Measurements from ENCODE around the gene GPC6.

GPC6 gene

DNA sequence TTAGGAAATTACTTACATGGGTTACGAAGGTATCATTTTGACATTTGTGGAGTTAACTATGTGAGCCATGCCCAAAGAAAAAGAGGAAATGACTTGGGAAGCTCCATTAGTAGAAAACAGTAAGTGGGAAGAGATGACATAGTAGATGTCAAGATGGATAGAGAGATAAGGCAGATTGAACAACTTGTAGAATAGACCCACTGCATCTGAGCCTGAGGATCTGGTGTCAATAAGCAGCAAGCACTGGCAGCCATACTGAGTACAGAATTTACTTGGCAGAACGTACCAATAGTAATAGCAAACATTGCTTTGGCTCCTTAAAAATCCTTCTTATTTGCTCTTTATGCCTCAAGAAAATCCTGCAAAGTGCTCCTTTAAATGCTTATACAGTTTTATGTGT lies 203.8 kb downstream of the GPC6 start:
- no peak for TF ChIP-seq EZH2phosphoT487 (IDR thresholded peaks at IDR 0.05; ENCODE audit: low read length)
- TF ChIP-seq, protein P1, sequence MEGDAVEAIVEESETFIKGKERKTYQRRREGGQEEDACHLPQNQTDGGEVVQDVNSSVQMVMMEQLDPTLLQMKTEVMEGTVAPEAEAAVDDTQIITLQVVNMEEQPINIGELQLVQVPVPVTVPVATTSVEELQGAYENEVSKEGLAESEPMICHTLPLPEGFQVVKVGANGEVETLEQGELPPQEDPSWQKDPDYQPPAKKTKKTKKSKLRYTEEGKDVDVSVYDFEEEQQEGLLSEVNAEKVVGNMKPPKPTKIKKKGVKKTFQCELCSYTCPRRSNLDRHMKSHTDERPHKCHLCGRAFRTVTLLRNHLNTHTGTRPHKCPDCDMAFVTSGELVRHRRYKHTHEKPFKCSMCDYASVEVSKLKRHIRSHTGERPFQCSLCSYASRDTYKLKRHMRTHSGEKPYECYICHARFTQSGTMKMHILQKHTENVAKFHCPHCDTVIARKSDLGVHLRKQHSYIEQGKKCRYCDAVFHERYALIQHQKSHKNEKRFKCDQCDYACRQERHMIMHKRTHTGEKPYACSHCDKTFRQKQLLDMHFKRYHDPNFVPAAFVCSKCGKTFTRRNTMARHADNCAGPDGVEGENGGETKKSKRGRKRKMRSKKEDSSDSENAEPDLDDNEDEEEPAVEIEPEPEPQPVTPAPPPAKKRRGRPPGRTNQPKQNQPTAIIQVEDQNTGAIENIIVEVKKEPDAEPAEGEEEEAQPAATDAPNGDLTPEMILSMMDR (IDR thresholded peaks at IDR 0.05; ENCODE audit: low read length) = no peak
- no peak for TF ChIP-seq EZH2 (optimal IDR thresholded peaks at IDR 0.05; ENCODE audit: low read depth, low read length)
- Histone ChIP-seq H3K9me2 (replicated peaks; ENCODE audit: insufficient read depth, low read length) (no peaks in the 10 kb centered on the region), H3K9me3 (replicated peaks; ENCODE audit: insufficient read depth, low read length) (no peaks in the 10 kb centered on the region), H3K4me2 (ENCODE audit: low read depth, low read length) (no peak overlapping the region), H3K27me3 (replicated peaks; ENCODE audit: insufficient read depth, low read length) (no peaks in the 10 kb centered on the region), H3K36me3 (replicated peaks; ENCODE audit: insufficient read depth, low read length) (no peaks in the 10 kb centered on the region), H4K20me1 (ENCODE audit: insufficient read depth, low read length) (no peaks in the 10 kb centered on the region), H3K4me3 (ENCODE audit: low read length) (no peak overlapping the region), H3K4me1 (ENCODE audit: low read length) (no peaks in the 10 kb centered on the region), H3F3A (ENCODE audit: insufficient read depth, low read length) (no peaks in the 10 kb centered on the region), H2AFZ (ENCODE audit: low read length) (no peak overlapping the region), H3K79me2 (ENCODE audit: low read length) (no peaks in the 10 kb centered on the region), H3K9ac (ENCODE audit: low read length) (no peak overlapping the region), H3K27ac (ENCODE audit: low read length) (no peak overlapping the region)
- DNase-seq = no peak

DNA sequence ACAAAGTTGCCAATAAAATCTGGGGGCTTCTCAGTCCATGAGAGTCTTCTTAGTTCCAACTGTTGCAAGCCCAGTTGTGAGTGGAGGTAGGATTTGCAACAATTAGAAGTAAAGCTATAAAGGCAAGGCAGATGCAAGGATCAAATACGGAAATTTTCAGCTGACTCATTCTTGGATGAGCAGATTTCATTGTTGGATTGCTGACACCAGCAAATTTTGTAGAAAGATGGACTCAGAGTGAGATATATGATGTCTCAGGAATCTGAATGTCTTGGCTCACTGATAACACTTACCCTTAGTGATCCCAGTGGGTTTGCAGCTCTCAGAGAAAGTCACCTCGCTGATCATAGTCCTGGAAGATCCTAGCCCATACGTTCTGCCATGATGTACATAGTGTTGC lies 209.0 kb downstream of the GPC6 start:
- no peak overlapping the region for H3K4me3 ChIP-seq (ENCODE audit: low read length)
- TF ChIP-seq EZH2phosphoT487 (IDR thresholded peaks at IDR 0.05; ENCODE audit: low read length) = no peak
- no peak for DNase-seq
- no peaks in the 10 kb centered on the region for H4K20me1 ChIP-seq (ENCODE audit: insufficient read depth, low read length)
- H3F3A ChIP-seq (ENCODE audit: insufficient read depth, low read length) = no peaks in the 10 kb centered on the region
- no peak overlapping the region for H3K4me2 ChIP-seq (ENCODE audit: low read depth, low read length)
- no peaks in the 10 kb centered on the region for H3K27me3 ChIP-seq (replicated peaks; ENCODE audit: insufficient read depth, low read length)
- no peaks in the 10 kb centered on the region for H3K9me2 ChIP-seq (replicated peaks; ENCODE audit: insufficient read depth, low read length)
- H3K9ac ChIP-seq (ENCODE audit: low read length) = no peak overlapping the region
- H3K79me2 ChIP-seq (ENCODE audit: low read length) = no peaks in the 10 kb centered on the region
- no peak overlapping the region for H3K27ac ChIP-seq (ENCODE audit: low read length)
- H3K4me1 ChIP-seq (ENCODE audit: low read length) = no peaks in the 10 kb centered on the region
- H3K36me3 ChIP-seq (replicated peaks; ENCODE audit: insufficient read depth, low read length) = no peaks in the 10 kb centered on the region
- no peak overlapping the region for H2AFZ ChIP-seq (ENCODE audit: low read length)
- H3K9me3 ChIP-seq (replicated peaks; ENCODE audit: insufficient read depth, low read length) = no peaks in the 10 kb centered on the region

DNA sequence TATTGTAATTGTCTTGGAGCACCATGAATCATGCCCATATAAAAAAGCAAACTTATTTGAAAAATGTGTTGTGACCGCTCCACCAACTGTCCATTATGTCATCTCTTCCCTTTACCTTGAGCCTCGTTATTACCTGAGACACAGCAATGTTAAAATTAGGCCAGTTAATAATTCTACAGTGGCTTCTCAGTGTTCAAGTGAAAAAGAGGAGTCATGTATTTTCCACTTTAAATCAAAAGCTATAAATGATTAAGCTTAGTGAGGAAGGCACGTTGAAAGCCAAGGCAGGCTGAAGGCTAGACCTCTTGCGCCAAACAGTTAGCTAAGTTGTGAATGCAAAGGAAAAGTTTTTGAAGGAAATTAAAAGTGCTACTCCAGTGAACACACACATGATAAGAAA lies 210.5 kb downstream of the GPC6 start:
- no peak overlapping the region for H3K27ac ChIP-seq (ENCODE audit: low read length)
- no peaks in the 10 kb centered on the region for H4K20me1 ChIP-seq (ENCODE audit: insufficient read depth, low read length)
- H3K79me2 ChIP-seq (ENCODE audit: low read length) = no peaks in the 10 kb centered on the region
- no peak overlapping the region for H3K4me3 ChIP-seq (ENCODE audit: low read length)
- no peaks in the 10 kb centered on the region for H3F3A ChIP-seq (ENCODE audit: insufficient read depth, low read length)
- H3K9ac ChIP-seq (ENCODE audit: low read length) = no peak overlapping the region
- H3K27me3 ChIP-seq (replicated peaks; ENCODE audit: insufficient read depth, low read length) = no peaks in the 10 kb centered on the region
- TF ChIP-seq, protein P1 (IDR thresholded peaks at IDR 0.05; ENCODE audit: low read length) = no peak
- no peak for TF ChIP-seq EZH2phosphoT487 (IDR thresholded peaks at IDR 0.05; ENCODE audit: low read length)
- H3K4me2 ChIP-seq (ENCODE audit: low read depth, low read length) = no peak overlapping the region
- no peaks in the 10 kb centered on the region for H3K9me3 ChIP-seq (replicated peaks; ENCODE audit: insufficient read depth, low read length)
- no peaks in the 10 kb centered on the region for H3K4me1 ChIP-seq (ENCODE audit: low read length)
- no peak for DNase-seq
- H3K9me2 ChIP-seq (replicated peaks; ENCODE audit: insufficient read depth, low read length) = no peaks in the 10 kb centered on the region
- no peaks in the 10 kb centered on the region for H3K36me3 ChIP-seq (replicated peaks; ENCODE audit: insufficient read depth, low read length)
- no peak overlapping the region for H2AFZ ChIP-seq (ENCODE audit: low read length)

DNA sequence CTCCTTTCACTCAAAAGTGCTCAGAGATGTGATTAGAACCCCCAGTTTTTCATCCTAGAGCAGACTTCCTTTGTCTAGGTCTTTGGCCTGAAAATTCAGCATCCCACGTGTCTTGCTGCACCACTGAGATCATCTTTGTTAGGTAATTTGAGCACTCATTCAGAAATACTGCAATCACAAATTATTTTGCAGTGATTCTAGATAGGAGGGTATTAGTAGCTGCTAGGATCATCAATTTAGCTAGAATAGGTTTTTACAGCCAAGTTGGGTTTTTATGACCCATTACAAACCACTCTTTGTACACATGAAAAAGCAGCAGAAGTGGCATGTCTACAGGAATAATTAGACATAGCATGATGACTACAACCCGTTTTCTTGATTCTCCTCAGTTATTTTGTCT lies 219.6 kb downstream of the GPC6 start:
- DNase-seq = no peak
- Histone ChIP-seq H3K36me3 (replicated peaks; ENCODE audit: insufficient read depth, low read length) (no peaks in the 10 kb centered on the region), H3K27ac (ENCODE audit: low read length) (no peak overlapping the region), H3F3A (ENCODE audit: insufficient read depth, low read length) (no peaks in the 10 kb centered on the region), H2AFZ (ENCODE audit: low read length) (no peak overlapping the region), H3K27me3 (replicated peaks; ENCODE audit: insufficient read depth, low read length) (no peaks in the 10 kb centered on the region), H3K4me2 (ENCODE audit: low read depth, low read length) (no peak overlapping the region), H3K4me3 (ENCODE audit: low read length) (no peak overlapping the region), H3K9me2 (replicated peaks; ENCODE audit: insufficient read depth, low read length) (no peaks in the 10 kb centered on the region), H3K9ac (ENCODE audit: low read length) (no peak overlapping the region), H3K4me1 (ENCODE audit: low read length) (no peaks in the 10 kb centered on the region), H4K20me1 (ENCODE audit: insufficient read depth, low read length) (no peaks in the 10 kb centered on the region), H3K9me3 (replicated peaks; ENCODE audit: insufficient read depth, low read length) (no peaks in the 10 kb centered on the region), H3K79me2 (ENCODE audit: low read length) (no peaks in the 10 kb centered on the region)
- TF ChIP-seq, protein P1 (IDR thresholded peaks at IDR 0.05; ENCODE audit: low read length) = no peak
- TF ChIP-seq EZH2 (optimal IDR thresholded peaks at IDR 0.05; ENCODE audit: low read depth, low read length) (no peak), EZH2phosphoT487 (IDR thresholded peaks at IDR 0.05; ENCODE audit: low read length) (no peak)
